Chondrocyte (in vitro differentiated cells): ENCODE data around the gene HECW1. TPM values are rescaled to one million over a fixed set of nuclear protein-coding genes. Genes with fewer than 3 reads are reported as not detected.
A peak's percentile ranks its signal among the peaks of the same experiment; 100 is the strongest.
"Not testable (repeated sequence)": the region's sequence is repeated elsewhere in the genome, so short reads cannot be mapped to it uniquely, and the experiment has no call there.

Experiments used
- DNase-seq: peaks from one replicate; pipeline ENCODE4 v3.0.0; 2021; ENCODE audit warnings: mixed read lengths, low spot score
- H3K27ac Mint-ChIP-seq: one replicate; pipeline ENCODE4 v1.8.0; 2021; ENCODE audit warnings: mild to moderate bottlenecking, moderate library complexity, mixed read lengths; ENCODE audit not compliant: unreplicated experiment
- H3K27me3 Mint-ChIP-seq: 2 replicates; pipeline ENCODE4 v1.8.0; 2021; ENCODE audit warnings: low read depth, mixed read lengths
- H3K36me3 Mint-ChIP-seq: 2 replicates; pipeline ENCODE4 v1.8.0; 2021; ENCODE audit warnings: low read depth, mixed read lengths
- H3K4me1 Mint-ChIP-seq: 2 replicates; pipeline ENCODE4 v1.8.0; 2021; ENCODE audit warnings: low read depth, mild to moderate bottlenecking, mixed read lengths
- H3K4me3 Mint-ChIP-seq: one replicate; pipeline ENCODE4 v1.8.0; 2021; ENCODE audit warnings: mild to moderate bottlenecking, moderate library complexity, mixed read lengths; ENCODE audit not compliant: unreplicated experiment
- H3K9me3 Mint-ChIP-seq: 2 replicates; pipeline ENCODE4 v1.8.0; 2021; ENCODE audit warnings: low read depth, mixed read lengths
- CTCF ChIP-seq: fragments of 200-600 bp; sonication (generic); IDR thresholded peaks from 2 replicates; pipeline ENCODE4 v1.5.0; 2021; ENCODE audit warnings: antibody characterized with exemption, mild to moderate bottlenecking, moderate library complexity
- total RNA-seq: library from RNA; stranded (reverse); gene quantifications from 3 replicates; pipeline ENCODE4 v1.2.1, GENCODE V29; 2021

Gene HECW1
- total RNA-seq, 1 donor from 2014 or later = 1.9 TPM

- Mint-ChIP-seq H3K27ac (no peak overlapping the region), H3K9me3 (no peaks in the 10 kb centered on the region), H3K36me3 (no peaks in the 10 kb centered on the region), H3K4me1 (peaks cover 4% of the 10 kb centered on the region), H3K4me3 (no peak overlapping the region), H3K27me3 (no peaks in the 10 kb centered on the region)
- DNase-seq = no peak
- no peak for TF ChIP-seq CTCF
Observed at GRCh38 chr7:43123457-43123856, 11.0 kb downstream of the HECW1 start.

GRCh38 chr7:43124388-43124787 is 11.9 kb downstream of the HECW1 start:
- H3K27me3 Mint-ChIP-seq = no peaks in the 10 kb centered on the region

GRCh38 chr7:43130347-43130746 is 17.9 kb downstream of the HECW1 start:
- DNase-seq = no peak
- Mint-ChIP-seq H3K4me1 (peaks cover 5% of the 10 kb centered on the region), H3K27me3 (no peaks in the 10 kb centered on the region), H3K9me3 (no peaks in the 10 kb centered on the region), H3K36me3 (no peaks in the 10 kb centered on the region), H3K4me3 (no peak overlapping the region), H3K27ac (no peak overlapping the region)
- TF ChIP-seq CTCF = no peak

More at GRCh38 chr7:43124388-43124787, 11.9 kb downstream of the HECW1 start:
- Mint-ChIP-seq H3K27ac (no peak overlapping the region), H3K4me3 (no peak overlapping the region), H3K4me1 (peaks cover 4% of the 10 kb centered on the region), H3K9me3 (no peaks in the 10 kb centered on the region), H3K36me3 (no peaks in the 10 kb centered on the region)
- no peak for DNase-seq
- TF ChIP-seq CTCF = no peak

- peaks cover 35% of the 10 kb centered on the region for H3K4me1 Mint-ChIP-seq
- H3K27ac Mint-ChIP-seq = no peak overlapping the region
- no peaks in the 10 kb centered on the region for H3K36me3 Mint-ChIP-seq
- no peak for DNase-seq
- no peaks in the 10 kb centered on the region for H3K27me3 Mint-ChIP-seq
- no peak for TF ChIP-seq CTCF
- no peak overlapping the region for H3K4me3 Mint-ChIP-seq
- no peaks in the 10 kb centered on the region for H3K9me3 Mint-ChIP-seq
Observed at GRCh38 chr7:43135129-43135528, 22.7 kb downstream of the HECW1 start.

- Mint-ChIP-seq H3K27me3 (no peaks in the 10 kb centered on the region), H3K4me1 (peaks cover 36% of the 10 kb centered on the region), H3K4me3 (no peak overlapping the region)
Observed at GRCh38 chr7:43136064-43136463, 23.6 kb downstream of the HECW1 start.

GRCh38 chr7:43137121-43137744 is 24.8 kb downstream of the HECW1 start:
- peak overlapping the region; percentile 68 for H3K27ac Mint-ChIP-seq
- peaks cover 38% of the 10 kb centered on the region for H3K4me1 Mint-ChIP-seq
- not testable (repeated sequence) for H3K4me3 Mint-ChIP-seq, H3K36me3 Mint-ChIP-seq, H3K9me3 Mint-ChIP-seq, H3K27me3 Mint-ChIP-seq, DNase-seq

More at GRCh38 chr7:43136064-43136463, 23.6 kb downstream of the HECW1 start:
- DNase-seq = no peak
- Mint-ChIP-seq H3K36me3 (no peaks in the 10 kb centered on the region), H3K9me3 (no peaks in the 10 kb centered on the region), H3K27ac (no peak overlapping the region)
- no peak for TF ChIP-seq CTCF
